ENCODE data around the gene XYLB.
"Not testable (repeated sequence)": the region's sequence is repeated elsewhere in the genome, so short reads cannot be mapped to it uniquely, and the experiment has no call there.

DNA sequence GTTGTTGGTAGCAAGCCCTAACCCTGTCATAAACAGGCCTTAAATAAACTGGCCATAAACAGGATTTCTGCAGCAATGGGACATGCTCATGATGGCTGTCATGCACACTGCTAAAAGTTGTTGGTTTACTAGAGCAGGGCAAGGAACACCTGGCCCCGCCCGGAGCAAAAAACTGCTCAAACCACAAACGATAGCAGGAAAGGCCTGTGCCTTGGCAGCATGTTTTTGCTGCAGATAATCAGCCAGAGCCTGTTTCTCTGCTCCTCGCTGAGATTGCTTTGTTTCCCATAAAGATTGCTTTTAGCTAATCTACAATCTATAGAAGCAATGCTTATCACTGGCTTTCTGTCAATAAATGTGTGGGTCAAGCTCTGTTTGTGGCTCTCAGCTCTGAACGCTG is 74.2 kb downstream of the XYLB start:
- TF ChIP-seq, protein P1, sequence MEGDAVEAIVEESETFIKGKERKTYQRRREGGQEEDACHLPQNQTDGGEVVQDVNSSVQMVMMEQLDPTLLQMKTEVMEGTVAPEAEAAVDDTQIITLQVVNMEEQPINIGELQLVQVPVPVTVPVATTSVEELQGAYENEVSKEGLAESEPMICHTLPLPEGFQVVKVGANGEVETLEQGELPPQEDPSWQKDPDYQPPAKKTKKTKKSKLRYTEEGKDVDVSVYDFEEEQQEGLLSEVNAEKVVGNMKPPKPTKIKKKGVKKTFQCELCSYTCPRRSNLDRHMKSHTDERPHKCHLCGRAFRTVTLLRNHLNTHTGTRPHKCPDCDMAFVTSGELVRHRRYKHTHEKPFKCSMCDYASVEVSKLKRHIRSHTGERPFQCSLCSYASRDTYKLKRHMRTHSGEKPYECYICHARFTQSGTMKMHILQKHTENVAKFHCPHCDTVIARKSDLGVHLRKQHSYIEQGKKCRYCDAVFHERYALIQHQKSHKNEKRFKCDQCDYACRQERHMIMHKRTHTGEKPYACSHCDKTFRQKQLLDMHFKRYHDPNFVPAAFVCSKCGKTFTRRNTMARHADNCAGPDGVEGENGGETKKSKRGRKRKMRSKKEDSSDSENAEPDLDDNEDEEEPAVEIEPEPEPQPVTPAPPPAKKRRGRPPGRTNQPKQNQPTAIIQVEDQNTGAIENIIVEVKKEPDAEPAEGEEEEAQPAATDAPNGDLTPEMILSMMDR (IDR thresholded peaks at IDR 0.05): not testable (repeated sequence)
- TF ChIP-seq POLR2AphosphoS5, POLR2A (IDR thresholded peaks at IDR 0.05): not testable (repeated sequence)
